ENCODE measurements around the gene FGF14.

GRCh38 chr13:102380012-102380411 is 21.8 kb downstream of the FGF14 start:
- TF ChIP-seq, protein P1, sequence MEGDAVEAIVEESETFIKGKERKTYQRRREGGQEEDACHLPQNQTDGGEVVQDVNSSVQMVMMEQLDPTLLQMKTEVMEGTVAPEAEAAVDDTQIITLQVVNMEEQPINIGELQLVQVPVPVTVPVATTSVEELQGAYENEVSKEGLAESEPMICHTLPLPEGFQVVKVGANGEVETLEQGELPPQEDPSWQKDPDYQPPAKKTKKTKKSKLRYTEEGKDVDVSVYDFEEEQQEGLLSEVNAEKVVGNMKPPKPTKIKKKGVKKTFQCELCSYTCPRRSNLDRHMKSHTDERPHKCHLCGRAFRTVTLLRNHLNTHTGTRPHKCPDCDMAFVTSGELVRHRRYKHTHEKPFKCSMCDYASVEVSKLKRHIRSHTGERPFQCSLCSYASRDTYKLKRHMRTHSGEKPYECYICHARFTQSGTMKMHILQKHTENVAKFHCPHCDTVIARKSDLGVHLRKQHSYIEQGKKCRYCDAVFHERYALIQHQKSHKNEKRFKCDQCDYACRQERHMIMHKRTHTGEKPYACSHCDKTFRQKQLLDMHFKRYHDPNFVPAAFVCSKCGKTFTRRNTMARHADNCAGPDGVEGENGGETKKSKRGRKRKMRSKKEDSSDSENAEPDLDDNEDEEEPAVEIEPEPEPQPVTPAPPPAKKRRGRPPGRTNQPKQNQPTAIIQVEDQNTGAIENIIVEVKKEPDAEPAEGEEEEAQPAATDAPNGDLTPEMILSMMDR (tag by site-specific recombination; IDR thresholded peaks at IDR 0.05), result no peak
- TF ChIP-seq RBAK (tag by site-specific recombination; IDR thresholded peaks at IDR 0.05) (no peak), ZNF274 (IDR thresholded peaks at IDR 0.05; ENCODE audit: low read length) (no peak), ZNF274 (tag by site-specific recombination; IDR thresholded peaks at IDR 0.05; ENCODE audit: borderline replicate concordance) (no peak), ZNF560 (tag by site-specific recombination; IDR thresholded peaks at IDR 0.05; ENCODE audit: borderline replicate concordance) (no peak)
- TF ChIP-seq, protein P2, sequence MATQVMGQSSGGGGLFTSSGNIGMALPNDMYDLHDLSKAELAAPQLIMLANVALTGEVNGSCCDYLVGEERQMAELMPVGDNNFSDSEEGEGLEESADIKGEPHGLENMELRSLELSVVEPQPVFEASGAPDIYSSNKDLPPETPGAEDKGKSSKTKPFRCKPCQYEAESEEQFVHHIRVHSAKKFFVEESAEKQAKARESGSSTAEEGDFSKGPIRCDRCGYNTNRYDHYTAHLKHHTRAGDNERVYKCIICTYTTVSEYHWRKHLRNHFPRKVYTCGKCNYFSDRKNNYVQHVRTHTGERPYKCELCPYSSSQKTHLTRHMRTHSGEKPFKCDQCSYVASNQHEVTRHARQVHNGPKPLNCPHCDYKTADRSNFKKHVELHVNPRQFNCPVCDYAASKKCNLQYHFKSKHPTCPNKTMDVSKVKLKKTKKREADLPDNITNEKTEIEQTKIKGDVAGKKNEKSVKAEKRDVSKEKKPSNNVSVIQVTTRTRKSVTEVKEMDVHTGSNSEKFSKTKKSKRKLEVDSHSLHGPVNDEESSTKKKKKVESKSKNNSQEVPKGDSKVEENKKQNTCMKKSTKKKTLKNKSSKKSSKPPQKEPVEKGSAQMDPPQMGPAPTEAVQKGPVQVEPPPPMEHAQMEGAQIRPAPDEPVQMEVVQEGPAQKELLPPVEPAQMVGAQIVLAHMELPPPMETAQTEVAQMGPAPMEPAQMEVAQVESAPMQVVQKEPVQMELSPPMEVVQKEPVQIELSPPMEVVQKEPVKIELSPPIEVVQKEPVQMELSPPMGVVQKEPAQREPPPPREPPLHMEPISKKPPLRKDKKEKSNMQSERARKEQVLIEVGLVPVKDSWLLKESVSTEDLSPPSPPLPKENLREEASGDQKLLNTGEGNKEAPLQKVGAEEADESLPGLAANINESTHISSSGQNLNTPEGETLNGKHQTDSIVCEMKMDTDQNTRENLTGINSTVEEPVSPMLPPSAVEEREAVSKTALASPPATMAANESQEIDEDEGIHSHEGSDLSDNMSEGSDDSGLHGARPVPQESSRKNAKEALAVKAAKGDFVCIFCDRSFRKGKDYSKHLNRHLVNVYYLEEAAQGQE (tag by site-specific recombination; IDR thresholded peaks at IDR 0.05), result no peak
